Kidney (tissue), 14 donors: ENCODE data around the gene DENND4A. TPM values are rescaled to one million over a fixed set of nuclear protein-coding genes. Genes with fewer than 3 reads are reported as not detected.

Experiments
- DNase-seq, 5 donors: peaks; one replicate each; pipeline ENCODE4 v3.0.0-alpha.2; 2013 to 2020
- FAIRE-seq: peaks from 2 replicates; lab custom pipeline; 2012; peaks lifted over from hg19 to GRCh38; lab: Jason Lieb, UNC
- H3K27ac ChIP-seq, 2 donors: one replicate each; pipeline ENCODE4 v1.7.0; 2013; ENCODE audit warnings: low read depth in 2 of 2, low read length in 2 of 2, inconsistent platforms in 1 of 2
- H3K27me3 ChIP-seq: one replicate; pipeline ENCODE4 v1.7.1; 2013; ENCODE audit warnings: low read length, inconsistent platforms; ENCODE audit not compliant: control insufficient read depth, insufficient read depth
- H3K36me3 ChIP-seq, 3 donors: one replicate each; pipeline versions ENCODE4 v1.7.0 to v1.7.1; 2013; ENCODE audit warnings: low read length in 3 of 3, control low read depth in 1 of 3, inconsistent platforms in 1 of 3; ENCODE audit not compliant: insufficient read depth in 3 of 3, control insufficient read depth in 2 of 3
- H3K4me1 ChIP-seq, 3 donors: one replicate each; pipeline versions ENCODE4 v1.7.0 to v1.7.1; 2013; ENCODE audit warnings: low read length in 3 of 3, inconsistent platforms in 1 of 3, low read depth in 1 of 3; ENCODE audit not compliant: control insufficient read depth in 2 of 3, insufficient read depth in 2 of 3
- H3K4me3 ChIP-seq, 3 donors: one replicate each; pipeline versions ENCODE4 v1.7.0 to v1.8.1; 2013; ENCODE audit warnings: low read length in 3 of 3, control low read depth in 1 of 3, inconsistent platforms in 1 of 3
- H3K9ac ChIP-seq, 3 donors: one replicate each; pipeline versions ENCODE4 v1.7.0 to v1.7.1; 2013; ENCODE audit warnings: low read length in 3 of 3, control low read depth in 1 of 3, inconsistent platforms in 1 of 3
- H3K9me3 ChIP-seq, 3 donors: one replicate each; pipeline versions ENCODE4 v1.7.0 to v1.7.1; 2013; ENCODE audit warnings: low read length in 3 of 3, control low read depth in 1 of 3, inconsistent platforms in 1 of 3; ENCODE audit not compliant: control insufficient read depth in 2 of 3, insufficient read depth in 1 of 3
- intact Hi-C: fragments of 100-400 bp; cut with DNase I; formaldehyde crosslinking; loops from one replicate; pipeline ENCODE4 v1.11.1; 2022
- polyA plus RNA-seq: library from polyadenylated mRNA; stranded (reverse); fragments of 350-450 nt; fragmentation: Illumina TruSeq; extraction: RNeasy Lipid Tissue Mini Kit (QIAGEN cat#74804); gene quantifications from one replicate; pipeline ENCODE4 v1.2.3, GENCODE V29; 2014; ENCODE audit warnings: low read depth, low replicate concordance; ENCODE audit not compliant: insufficient read depth
- total RNA-seq: library from RNA; stranded (reverse); fragmentation: NEBNext Ultra II Directional; extraction: Animal tissue kit (Norgen Biotek cat#: 25700); gene quantifications from one replicate; pipeline ENCODE4 v1.2.1, GENCODE V29; 2021
- TF ChIP-seq, protein P1 (sequence below): IDR thresholded peaks from 3 replicates; pipeline ENCODE4 v1.5.1; 2012; ENCODE audit warnings: mild to moderate bottlenecking, moderate library complexity, borderline replicate concordance; ENCODE audit not compliant: insufficient read depth; ENCODE audit errors: extremely low read depth
- donor health status: control.
- donor health status: control.
- donor health status: control.
- donor health status: control.
- donor health status: control.
- donor health status: DM: yes; HTN: yes; CAD: no.
- donor health status: Normal renal cell carcinoma (clear cell type).

Gene DENND4A
- total and polyA plus RNA-seq, 2 donors from 2014 or later, result 8.6 to 35.9 TPM

DNA sequence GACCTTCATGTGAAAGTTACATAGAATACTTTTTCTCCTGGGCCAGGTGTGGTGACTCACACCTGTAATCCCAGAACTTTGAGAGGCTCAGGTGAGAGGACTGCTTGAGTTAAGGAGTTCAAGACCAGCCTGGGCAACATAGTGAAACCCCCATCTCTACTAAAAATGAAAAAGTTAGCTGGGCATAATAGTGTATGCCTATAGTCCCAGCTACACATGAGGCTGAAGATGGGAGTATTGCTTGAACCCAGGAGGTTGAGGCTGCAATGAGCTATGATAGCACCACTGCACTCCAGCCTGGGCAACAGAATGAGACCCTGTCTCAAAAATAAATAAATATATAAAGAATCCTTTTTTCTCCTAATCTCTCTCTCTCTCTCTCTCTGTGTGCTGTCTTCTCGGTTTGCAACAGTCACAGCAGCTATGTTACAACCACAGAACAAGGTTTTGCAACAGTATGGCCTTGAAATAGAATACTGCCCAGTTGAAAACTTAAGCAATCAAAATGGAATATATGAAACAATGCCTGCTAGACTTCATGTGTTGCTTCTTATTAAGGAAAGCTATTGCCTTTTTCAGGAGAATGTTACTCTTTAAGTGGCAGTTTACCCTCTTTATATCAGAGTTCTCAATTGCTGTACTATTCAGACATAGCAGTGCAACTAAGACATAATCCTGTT is 12.3 kb upstream of the DENND4A start:
- FAIRE-seq, result no peak
- Histone ChIP-seq H3K9ac (no peak overlapping the region), H3K4me3 (no peak overlapping the region), H3K36me3 (no peaks in the 10 kb centered on the region), H3K4me1 (no peaks in the 10 kb centered on the region), H3K27me3 (no peaks in the 10 kb centered on the region), H3K27ac (no peak overlapping the region), H3K9me3 (no peaks in the 10 kb centered on the region)
- no peak for DNase-seq
- intact Hi-C loops, result no loop called here
- TF ChIP-seq, protein P1, sequence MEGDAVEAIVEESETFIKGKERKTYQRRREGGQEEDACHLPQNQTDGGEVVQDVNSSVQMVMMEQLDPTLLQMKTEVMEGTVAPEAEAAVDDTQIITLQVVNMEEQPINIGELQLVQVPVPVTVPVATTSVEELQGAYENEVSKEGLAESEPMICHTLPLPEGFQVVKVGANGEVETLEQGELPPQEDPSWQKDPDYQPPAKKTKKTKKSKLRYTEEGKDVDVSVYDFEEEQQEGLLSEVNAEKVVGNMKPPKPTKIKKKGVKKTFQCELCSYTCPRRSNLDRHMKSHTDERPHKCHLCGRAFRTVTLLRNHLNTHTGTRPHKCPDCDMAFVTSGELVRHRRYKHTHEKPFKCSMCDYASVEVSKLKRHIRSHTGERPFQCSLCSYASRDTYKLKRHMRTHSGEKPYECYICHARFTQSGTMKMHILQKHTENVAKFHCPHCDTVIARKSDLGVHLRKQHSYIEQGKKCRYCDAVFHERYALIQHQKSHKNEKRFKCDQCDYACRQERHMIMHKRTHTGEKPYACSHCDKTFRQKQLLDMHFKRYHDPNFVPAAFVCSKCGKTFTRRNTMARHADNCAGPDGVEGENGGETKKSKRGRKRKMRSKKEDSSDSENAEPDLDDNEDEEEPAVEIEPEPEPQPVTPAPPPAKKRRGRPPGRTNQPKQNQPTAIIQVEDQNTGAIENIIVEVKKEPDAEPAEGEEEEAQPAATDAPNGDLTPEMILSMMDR, result no peak

DNA sequence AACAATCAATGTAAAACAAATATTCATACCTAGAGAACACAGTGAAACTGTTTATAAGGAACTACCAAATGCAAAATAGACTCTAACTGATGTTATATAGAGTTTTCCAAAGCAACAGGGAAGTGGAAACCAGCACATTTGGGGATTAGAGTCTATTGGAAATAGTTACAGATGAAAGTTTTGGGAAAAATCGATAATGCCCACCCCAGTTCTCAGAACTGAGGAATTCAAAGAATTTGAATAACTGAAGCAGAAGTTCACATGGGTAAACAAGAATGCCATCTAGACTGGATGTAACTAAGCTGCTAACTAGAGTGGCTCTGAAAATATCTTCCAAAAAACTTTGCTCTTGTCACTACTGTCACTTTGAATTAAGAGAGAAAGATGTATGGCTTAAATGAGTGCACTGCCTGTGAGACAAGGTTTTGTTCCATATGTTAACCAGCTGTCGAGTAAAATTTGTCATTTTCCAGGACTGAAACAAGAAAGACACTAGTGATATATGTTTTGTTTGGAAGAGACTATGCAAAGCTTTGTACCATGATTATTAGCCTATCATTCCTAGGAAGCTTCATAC is 9.2 kb upstream of the DENND4A start:
- TF ChIP-seq, protein P1, result no peak
- Histone ChIP-seq H3K27ac (no peak overlapping the region), H3K9ac (no peak overlapping the region), H3K36me3 (no peaks in the 10 kb centered on the region), H3K9me3 (no peaks in the 10 kb centered on the region), H3K4me1 (no peaks in the 10 kb centered on the region), H3K4me3 (no peak overlapping the region), H3K27me3 (no peaks in the 10 kb centered on the region)
- DNase-seq (no peak), FAIRE-seq (no peak)
- intact Hi-C loops, result no loop called here

DNA sequence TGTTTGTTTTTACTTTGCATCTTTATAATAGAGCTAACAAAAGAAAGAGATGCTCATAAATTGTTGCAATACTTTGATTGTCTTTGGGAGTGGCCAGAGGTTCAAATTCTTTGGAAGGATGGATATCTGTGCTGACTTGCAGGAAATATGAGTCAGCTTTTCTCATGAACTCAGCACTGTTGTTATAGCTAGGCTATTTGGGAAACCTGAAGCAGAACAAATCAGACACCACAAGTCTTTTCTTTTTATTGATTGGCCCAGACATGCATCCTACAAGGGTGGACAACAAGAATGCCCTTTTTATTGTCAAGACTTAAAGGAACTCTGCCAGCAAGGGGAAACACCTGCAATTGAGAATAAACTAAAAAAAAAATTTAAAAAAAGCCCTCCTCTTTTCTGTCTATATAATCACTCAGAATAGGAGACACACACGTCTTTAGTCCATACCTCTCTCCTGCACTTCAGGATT is 4.6 kb upstream of the DENND4A start:
- peaks cover 0 to 3% (median 0%) of the 10 kb centered on the region in 3 donors for H3K4me1 ChIP-seq
- TF ChIP-seq, protein P1, result no peak
- H3K9ac ChIP-seq, result no peak overlapping the region
- intact Hi-C loops, result no loop called here
- H3K27ac ChIP-seq, result no peak overlapping the region
- FAIRE-seq (no peak), DNase-seq (no peak)
- no peaks in the 10 kb centered on the region for H3K36me3 ChIP-seq
- no peak overlapping the region for H3K4me3 ChIP-seq
- H3K9me3 ChIP-seq, result no peaks in the 10 kb centered on the region
- no peaks in the 10 kb centered on the region for H3K27me3 ChIP-seq
